Ishikawa (cell line): ENCODE data around the gene ITCH.

Experiments used
- CEBPB ChIP-seq: IDR thresholded peaks from 2 replicates; pipeline ENCODE4 v1.6.1; 2012
- CREB1 ChIP-seq: IDR thresholded peaks from 2 replicates; pipeline ENCODE4 v1.6.1; 2012; ENCODE audit warnings: low read depth
- EP300 ChIP-seq: IDR thresholded peaks from 2 replicates; pipeline ENCODE4 v1.6.1; 2012; ENCODE audit warnings: borderline replicate concordance
- MAX ChIP-seq: IDR thresholded peaks from 2 replicates; pipeline ENCODE4 v1.6.1; 2012
- NFIC ChIP-seq: IDR thresholded peaks from 2 replicates; pipeline ENCODE4 v1.6.1; 2012
- RAD21 ChIP-seq: IDR thresholded peaks from 2 replicates; pipeline ENCODE4 v1.6.1; 2012; ENCODE audit warnings: low read depth
- TAF1 ChIP-seq: IDR thresholded peaks from 2 replicates; pipeline ENCODE4 v1.6.1; 2012; ENCODE audit warnings: low read depth, mild to moderate bottlenecking
- TEAD4 ChIP-seq: IDR thresholded peaks from 2 replicates; pipeline ENCODE4 v1.6.1; 2012
- USF1 ChIP-seq: IDR thresholded peaks from 2 replicates; pipeline ENCODE4 v1.6.1; 2012
- YY1 ChIP-seq: IDR thresholded peaks from 2 replicates; pipeline ENCODE4 v1.6.1; 2012; ENCODE audit warnings: low read depth

DNA sequence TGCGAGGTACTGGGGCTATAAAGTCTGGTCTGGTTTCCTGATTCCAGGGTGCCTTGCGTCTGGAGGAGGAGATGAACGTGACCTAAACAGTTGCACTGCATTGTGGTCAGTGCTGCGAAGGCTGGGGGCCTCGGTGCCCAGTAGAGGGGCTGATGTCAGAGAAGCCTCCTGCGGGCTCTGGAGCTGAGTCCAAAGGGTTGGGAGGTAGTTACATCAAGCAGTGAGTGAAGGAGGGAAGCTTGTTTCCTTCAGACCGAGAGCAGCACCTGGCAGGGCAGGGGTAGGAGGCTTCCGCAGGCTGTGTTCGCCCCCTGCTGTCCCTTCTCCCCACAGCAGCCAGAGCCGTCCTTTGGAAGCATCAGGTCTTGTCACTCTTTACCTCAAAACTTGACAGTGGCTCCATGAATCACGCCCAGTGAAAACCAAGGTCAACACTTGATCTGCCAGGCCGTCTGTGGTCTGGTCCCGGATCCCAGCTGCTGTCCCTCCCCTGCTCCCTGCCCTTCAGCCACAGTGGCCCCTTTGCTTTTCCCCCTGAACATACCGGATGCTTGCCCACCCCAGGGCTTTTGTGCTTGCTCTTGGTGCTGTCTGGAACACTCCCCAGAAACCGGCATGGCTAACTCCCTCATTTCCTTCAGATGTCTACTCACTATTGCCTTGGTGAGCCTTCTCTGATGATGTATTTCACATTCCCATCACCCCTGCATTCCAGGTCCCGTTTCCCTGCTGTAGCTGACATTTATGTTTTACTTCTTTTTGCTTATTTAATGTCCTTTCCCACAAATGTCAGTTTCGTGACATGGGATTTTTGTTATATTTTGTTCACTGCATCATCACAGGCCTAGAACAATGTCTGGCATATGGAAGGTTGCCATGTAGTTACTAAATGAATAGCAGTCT, 160.1 kb downstream of the ITCH start:
- TF ChIP-seq TAF1 (no peak), YY1 (no peak), USF1 (no peak), TEAD4 (no peak), CREB1 (no peak), RAD21 (peak; percentile 66), EP300 (no peak), CEBPB (no peak), NFIC (no peak), MAX (no peak)
